ENCODE results near the gene ZNF385A.

GRCh38 chr12:54360717-54361456 is 23.6 kb downstream of the ZNF385A start:
- TF ChIP-seq, protein P1, sequence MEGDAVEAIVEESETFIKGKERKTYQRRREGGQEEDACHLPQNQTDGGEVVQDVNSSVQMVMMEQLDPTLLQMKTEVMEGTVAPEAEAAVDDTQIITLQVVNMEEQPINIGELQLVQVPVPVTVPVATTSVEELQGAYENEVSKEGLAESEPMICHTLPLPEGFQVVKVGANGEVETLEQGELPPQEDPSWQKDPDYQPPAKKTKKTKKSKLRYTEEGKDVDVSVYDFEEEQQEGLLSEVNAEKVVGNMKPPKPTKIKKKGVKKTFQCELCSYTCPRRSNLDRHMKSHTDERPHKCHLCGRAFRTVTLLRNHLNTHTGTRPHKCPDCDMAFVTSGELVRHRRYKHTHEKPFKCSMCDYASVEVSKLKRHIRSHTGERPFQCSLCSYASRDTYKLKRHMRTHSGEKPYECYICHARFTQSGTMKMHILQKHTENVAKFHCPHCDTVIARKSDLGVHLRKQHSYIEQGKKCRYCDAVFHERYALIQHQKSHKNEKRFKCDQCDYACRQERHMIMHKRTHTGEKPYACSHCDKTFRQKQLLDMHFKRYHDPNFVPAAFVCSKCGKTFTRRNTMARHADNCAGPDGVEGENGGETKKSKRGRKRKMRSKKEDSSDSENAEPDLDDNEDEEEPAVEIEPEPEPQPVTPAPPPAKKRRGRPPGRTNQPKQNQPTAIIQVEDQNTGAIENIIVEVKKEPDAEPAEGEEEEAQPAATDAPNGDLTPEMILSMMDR (IDR thresholded peaks at IDR 0.05 in 4 of 5, conservative IDR thresholded peaks at IDR 0.05 in 1 of 5), result peak; percentile 71 to 80 (median 77)
- TF ChIP-seq POLR2A (IDR thresholded peaks at IDR 0.05), result no peak
